Parathyroid adenoma (tissue), 2 donors: ENCODE data around the gene SUPT5H.
A peak's percentile ranks its signal among the peaks of the same experiment; 100 is the strongest.

Experiments
- H2AFZ ChIP-seq: fragments of 300-600 bp; sonication (generic); one replicate; pipeline ENCODE4 v1.7.0; 2017; ENCODE audit warnings: antibody characterized with exemption, mild to moderate bottlenecking
- H3K27ac ChIP-seq: fragments of 300-600 bp; sonication (generic); one replicate; pipeline ENCODE4 v1.7.0; 2017
- H3K27me3 ChIP-seq: fragments of 300-600 bp; sonication (generic); one replicate; pipeline ENCODE4 v1.7.0; 2017; ENCODE audit warnings: low read length; ENCODE audit not compliant: control insufficient read depth, insufficient read depth
- H3K36me3 ChIP-seq: fragments of 300-600 bp; sonication (generic); one replicate; pipeline ENCODE4 v1.7.0; 2017; ENCODE audit warnings: low read length; ENCODE audit not compliant: control insufficient read depth, insufficient read depth
- H3K4me1 ChIP-seq: fragments of 300-600 bp; sonication (generic); one replicate; pipeline ENCODE4 v1.7.0; 2017; ENCODE audit warnings: control low read depth
- H3K4me2 ChIP-seq: fragments of 300-600 bp; sonication (generic); one replicate; pipeline ENCODE4 v1.7.0; 2017; ENCODE audit warnings: low read length
- H3K4me3 ChIP-seq: fragments of 300-600 bp; sonication (generic); one replicate; pipeline ENCODE4 v1.7.0; 2017; ENCODE audit warnings: low read depth, low read length
- H3K79me2 ChIP-seq: fragments of 300-600 bp; sonication (generic); one replicate; pipeline ENCODE4 v1.7.0; 2017; ENCODE audit warnings: control low read depth
- H3K9ac ChIP-seq: fragments of 300-600 bp; sonication (generic); one replicate; pipeline ENCODE4 v1.7.0; 2017; ENCODE audit warnings: mild to moderate bottlenecking
- H3K9me3 ChIP-seq: fragments of 300-600 bp; sonication (generic); one replicate; pipeline ENCODE4 v1.7.0; 2017; ENCODE audit warnings: low read length; ENCODE audit not compliant: control insufficient read depth
- CTCF ChIP-seq: fragments of 300-600 bp; sonication (generic); IDR thresholded peaks from one replicate; pipeline ENCODE4 v1.7.0; 2017; ENCODE audit warnings: antibody characterized with exemption, mild to moderate bottlenecking
- donor health status: primary hyperparathyroidism.

The SUPT5H gene

DNA sequence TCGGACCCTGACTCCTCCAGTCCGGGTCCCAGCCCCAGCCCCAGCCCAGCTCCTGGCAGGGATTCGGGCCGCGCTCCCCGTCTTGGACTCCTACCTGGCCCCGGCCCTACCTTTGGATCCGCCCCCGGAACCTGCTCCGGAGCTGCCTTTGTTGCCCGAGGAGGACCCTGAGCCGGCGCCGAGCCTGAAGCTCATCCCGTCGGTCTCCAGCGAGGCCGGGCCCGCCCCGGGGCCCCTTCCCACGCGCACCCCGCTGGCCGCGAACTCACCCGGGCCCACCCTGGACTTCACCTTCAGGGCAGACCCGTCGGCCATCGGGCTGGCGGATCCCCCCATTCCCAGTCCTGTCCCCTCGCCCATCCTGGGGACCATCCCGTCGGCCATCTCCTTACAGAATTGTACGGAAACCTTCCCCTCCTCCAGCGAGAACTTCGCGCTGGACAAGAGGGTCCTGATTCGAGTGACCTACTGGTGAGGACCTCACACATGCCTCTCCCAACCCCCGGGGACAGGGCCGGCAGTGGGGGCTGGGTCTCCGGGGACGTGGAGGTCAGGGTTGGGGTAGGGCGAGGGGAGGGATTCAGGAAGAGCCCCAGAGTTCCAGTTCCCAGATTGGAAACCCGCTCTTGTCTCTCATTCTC is 70.3 kb downstream of the SUPT5H start:
- H3K4me3 ChIP-seq, result peak overlapping the region; percentile 84
- no peaks in the 10 kb centered on the region for H3K9me3 ChIP-seq
- H3K79me2 ChIP-seq, result no peaks in the 10 kb centered on the region
- H3K36me3 ChIP-seq, result no peaks in the 10 kb centered on the region
- H2AFZ ChIP-seq, result peak overlapping the region; percentile 98
- peak overlapping the region; percentile 51 for H3K27ac ChIP-seq
- no peak for TF ChIP-seq CTCF
- H3K27me3 ChIP-seq, result no peaks in the 10 kb centered on the region
- peak overlapping the region; percentile 78 for H3K9ac ChIP-seq
- peaks cover 15% of the 10 kb centered on the region for H3K4me1 ChIP-seq
- peak overlapping the region; percentile 91 for H3K4me2 ChIP-seq

GRCh38 chr19:39516270-39516669 is 70.9 kb downstream of the SUPT5H start:
- no peak for TF ChIP-seq CTCF
- Histone ChIP-seq H3K4me1 (peaks cover 18% of the 10 kb centered on the region), H3K9me3 (no peaks in the 10 kb centered on the region), H3K9ac (peak overlapping the region; percentile 78), H2AFZ (peak overlapping the region; percentile 98), H3K27me3 (no peaks in the 10 kb centered on the region), H3K4me3 (peak overlapping the region; percentile 84), H3K36me3 (no peaks in the 10 kb centered on the region), H3K27ac (no peak overlapping the region), H3K4me2 (peak overlapping the region; percentile 91), H3K79me2 (no peaks in the 10 kb centered on the region)

DNA sequence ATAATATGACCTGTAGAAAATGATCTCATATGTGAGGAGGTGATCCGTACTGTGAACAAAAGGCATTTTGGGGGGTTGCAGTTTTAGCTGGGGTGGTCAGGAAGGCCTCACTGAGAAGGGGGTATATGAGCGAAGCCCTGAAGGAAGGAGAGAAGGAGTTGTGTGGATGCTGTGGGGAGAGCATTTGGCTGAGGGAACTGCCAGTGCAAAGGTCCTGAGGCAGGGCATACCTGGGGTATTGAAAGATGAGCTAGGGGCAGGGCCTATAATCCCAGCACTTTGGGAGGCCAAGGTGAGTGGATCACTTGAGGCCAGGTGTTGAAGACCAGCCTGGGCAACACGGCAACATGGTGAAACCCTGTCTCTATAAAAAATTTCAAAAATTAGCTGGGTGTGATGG is 72.0 kb downstream of the SUPT5H start:
- Histone ChIP-seq H2AFZ (no peak overlapping the region), H3K9ac (no peak overlapping the region), H3K4me1 (peaks cover 18% of the 10 kb centered on the region), H3K4me2 (no peak overlapping the region), H3K9me3 (no peaks in the 10 kb centered on the region), H3K27me3 (no peaks in the 10 kb centered on the region), H3K36me3 (no peaks in the 10 kb centered on the region), H3K79me2 (no peaks in the 10 kb centered on the region), H3K27ac (no peak overlapping the region), H3K4me3 (no peak overlapping the region)
- no peak for TF ChIP-seq CTCF

DNA sequence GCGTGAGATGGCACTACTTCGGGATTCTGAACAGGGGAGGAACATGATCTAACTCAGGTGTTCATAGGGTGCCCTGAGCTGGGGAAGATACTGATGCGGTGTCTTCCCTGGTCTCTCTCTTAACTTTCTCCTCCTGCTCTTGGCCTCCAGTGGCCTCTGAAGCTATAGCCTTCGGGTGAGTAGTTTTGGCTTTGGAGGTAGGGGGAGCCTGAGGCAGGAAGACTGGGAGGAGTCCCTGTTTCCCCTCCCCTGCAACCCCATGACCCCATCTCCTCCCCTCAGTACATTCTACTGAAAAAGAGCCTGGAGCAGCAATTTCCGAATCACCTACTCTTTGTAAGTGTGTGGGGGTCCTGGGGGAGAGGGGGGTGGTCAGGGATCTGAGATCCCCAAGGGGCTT is 73.1 kb downstream of the SUPT5H start:
- H3K4me2 ChIP-seq, result peak overlapping the region; percentile 56
- H3K27me3 ChIP-seq, result no peaks in the 10 kb centered on the region
- H3K27ac ChIP-seq, result peak overlapping the region; percentile 86
- H3K4me1 ChIP-seq, result peaks cover 18% of the 10 kb centered on the region
- no peaks in the 10 kb centered on the region for H3K36me3 ChIP-seq
- no peaks in the 10 kb centered on the region for H3K79me2 ChIP-seq
- H2AFZ ChIP-seq, result peak overlapping the region; percentile 73
- H3K4me3 ChIP-seq, result peak overlapping the region; percentile 63
- H3K9ac ChIP-seq, result no peak overlapping the region
- no peak for TF ChIP-seq CTCF
- H3K9me3 ChIP-seq, result no peaks in the 10 kb centered on the region

DNA sequence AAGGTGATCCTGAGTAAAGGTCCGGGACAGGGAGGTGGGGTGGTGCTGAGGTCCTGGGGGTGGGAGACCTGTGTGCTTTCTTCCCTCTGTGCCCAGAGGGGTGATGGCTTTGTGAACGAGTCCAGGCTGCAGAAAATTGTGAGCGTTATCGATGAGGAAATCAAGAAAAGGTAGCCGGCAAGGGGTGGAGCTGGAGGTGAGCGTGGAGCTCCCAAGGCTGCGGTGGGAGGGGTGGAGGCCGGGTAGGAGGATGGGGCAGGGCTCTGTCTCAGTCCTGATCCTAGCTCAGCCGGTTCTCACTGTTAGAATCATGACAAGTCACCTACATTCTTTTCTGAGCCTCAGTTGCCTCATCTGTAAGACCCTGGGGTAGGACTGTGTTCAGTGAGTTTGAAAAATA is 73.6 kb downstream of the SUPT5H start:
- Histone ChIP-seq H3K4me2 (peak overlapping the region; percentile 56), H3K9ac (no peak overlapping the region), H3K9me3 (no peaks in the 10 kb centered on the region), H3K36me3 (no peaks in the 10 kb centered on the region), H3K79me2 (no peaks in the 10 kb centered on the region), H3K4me1 (peaks cover 18% of the 10 kb centered on the region), H3K4me3 (peak overlapping the region; percentile 63), H2AFZ (peak overlapping the region; percentile 73), H3K27ac (peak overlapping the region; percentile 86), H3K27me3 (no peaks in the 10 kb centered on the region)
- TF ChIP-seq CTCF, result no peak
